Right lobe of liver (tissue), 4 donors: ENCODE data around the gene VPS11.

ENCODE experiments used
- CTCF ChIP-seq, 4 donors: fragments of 200-600 bp in 3 of 4; fragments of 450-650 bp in 1 of 4; IDR thresholded peaks; one replicate each; pipeline versions ENCODE4 v1.5.1 to v1.8.0; 2016 to 2022; ENCODE audit warnings: antibody characterized with exemption in 4 of 4, mild to moderate bottlenecking in 2 of 4
- POLR2A ChIP-seq: fragments of 450-650 bp; IDR thresholded peaks from one replicate; pipeline ENCODE4 v1.6.1; 2017; ENCODE audit warnings: antibody characterized with exemption, mild to moderate bottlenecking
- donor health status: DM: no; HTN: no; CAD: no.
- donor health status: DM: no; HTN: no; CAD: no.
- donor health status: DM: no; HTN: yes; CAD: no.

GRCh38 chr11:119025541-119025940 lies 42.1 kb upstream of the VPS11 start:
- TF ChIP-seq CTCF (IDR thresholded peaks at IDR 0.05) = no peak
- no peak for TF ChIP-seq POLR2A
